SK-N-SH treated with all-trans-retinoic acid at 6 μM for 48 hours (cell line): ENCODE measurements around the gene RBM28.

Source experiments
- RARB ChIP-seq: fragments of 250-450 bp; sonication (Bioruptor Pico); IDR thresholded peaks from 2 replicates; pipeline ENCODE4 v1.8.0; 2021; ENCODE audit warnings: mild to moderate bottlenecking, moderate library complexity
- TSHZ2 ChIP-seq: fragments of 250-450 bp; sonication (Bioruptor Pico); IDR thresholded peaks from 2 replicates; pipeline ENCODE4 v1.5.0; 2020; ENCODE audit warnings: mild to moderate bottlenecking, moderate library complexity

GRCh38 chr7:128287556-128287955 lies 56.2 kb downstream of the RBM28 start:
- TF ChIP-seq TSHZ2 (CRISPR knock-in tag) (no peak), RARB (CRISPR knock-in tag) (no peak)
